GM12891 (cell line): Measurements from ENCODE around the gene LY6G6F.
A peak's percentile ranks its signal among the peaks of the same experiment; 100 is the strongest.

Experiments used
- DNase-seq: peaks from one replicate; pipeline ENCODE4 v3.0.0; 2011; ENCODE audit warnings: low spot score; ENCODE audit not compliant: insufficient read length
- FAIRE-seq: peaks from 2 replicates; lab custom pipeline; 2011; peaks lifted over from hg19 to GRCh38; lab: Jason Lieb, UNC
- PAX5 ChIP-seq: IDR thresholded peaks from 2 replicates; pipeline ENCODE4 v1.6.1; 2011; ENCODE audit warnings: low read length, moderate library complexity, mild to moderate bottlenecking; ENCODE audit not compliant: insufficient read depth, severe bottlenecking
- POLR2A ChIP-seq: IDR thresholded peaks from 2 replicates; pipeline ENCODE4 v1.6.1; 2011; ENCODE audit warnings: low read depth, low read length, control low read depth
- POLR2AphosphoS5 ChIP-seq: IDR thresholded peaks from 2 replicates; pipeline ENCODE4 v1.6.1; 2011; ENCODE audit warnings: low read depth, low read length, control low read depth
- POU2F2 ChIP-seq: IDR thresholded peaks from 2 replicates; pipeline ENCODE4 v1.6.1; 2011; ENCODE audit warnings: low read depth, mild to moderate bottlenecking, control low read depth, low read length, moderate library complexity
- SPI1 ChIP-seq: IDR thresholded peaks from 2 replicates; pipeline ENCODE4 v1.6.1; 2011; ENCODE audit warnings: low read depth, low read length, control low read depth
- TAF1 ChIP-seq: IDR thresholded peaks from 2 replicates; pipeline ENCODE4 v1.6.1; 2011; ENCODE audit warnings: low read depth, low read length, control low read depth

The LY6G6F gene

DNA sequence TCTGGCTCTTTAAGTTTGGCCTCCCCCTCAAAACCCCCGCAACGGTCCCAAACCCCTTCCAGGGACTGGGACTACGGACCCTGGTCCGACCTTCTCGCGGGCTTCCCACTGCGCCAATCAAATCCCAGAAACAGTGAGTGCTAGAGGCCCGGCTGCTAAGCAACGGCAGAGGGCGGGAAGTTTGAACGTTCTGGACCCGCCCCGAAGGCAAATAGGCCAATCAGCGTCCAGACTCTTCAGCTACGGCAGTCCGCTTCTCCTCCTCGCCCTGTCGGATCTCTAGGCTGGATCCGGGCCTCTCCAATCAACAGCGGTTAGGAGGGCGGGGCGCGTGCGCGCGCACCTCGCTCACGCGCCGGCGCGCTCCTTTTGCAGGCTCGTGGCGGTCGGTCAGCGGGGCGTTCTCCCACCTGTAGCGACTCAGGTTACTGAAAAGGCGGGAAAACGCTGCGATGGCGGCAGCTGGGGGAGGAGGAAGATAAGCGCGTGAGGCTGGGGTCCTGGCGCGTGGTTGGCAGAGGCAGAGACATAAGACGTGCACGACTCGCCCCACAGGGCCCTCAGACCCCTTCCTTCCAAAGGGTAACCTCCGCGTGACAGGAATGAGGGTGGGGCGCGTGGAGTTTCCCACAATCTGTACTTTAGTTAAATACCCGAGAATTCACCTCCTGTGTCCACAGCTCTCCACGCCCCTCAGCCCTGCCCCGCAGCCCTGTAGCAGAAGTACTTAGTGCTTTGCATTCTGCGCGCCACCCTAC lies 33.2 kb downstream of the LY6G6F start, which contains the start of gene MSH5:
Gene MSH5, plus strand, starts transcription at position 367 of the 758 bp plus-strand sequence. CDS start 462 bp downstream, outside the sequence.
- FAIRE-seq = peak; percentile 94
- peak; percentile 90 for DNase-seq
- TF ChIP-seq SPI1 (no peak), TAF1 (peak; percentile 45), POU2F2 (peak; percentile 37; the same call in 1 of the 2 replicates), POLR2A (peak; percentile 70; the same call in 1 of the 2 replicates), PAX5 (no peak), POLR2AphosphoS5 (0 out of 2 replicates have a peak, but pooled peaks have one; percentile 26)

- no peak for FAIRE-seq
- no peak for DNase-seq
- TF ChIP-seq PAX5 (no peak), TAF1 (no peak), POLR2A (no peak), POU2F2 (no peak), SPI1 (no peak), POLR2AphosphoS5 (no peak)
Measured at GRCh38 chr6:31740397-31741223, 33.9 kb downstream of the LY6G6F start.

GRCh38 chr6:31741815-31742214 lies 35.1 kb downstream of the LY6G6F start:
- DNase-seq (no peak), FAIRE-seq (no peak)
- TF ChIP-seq POLR2AphosphoS5 (no peak), TAF1 (no peak), SPI1 (no peak), PAX5 (no peak), POLR2A (no peak), POU2F2 (no peak)

- FAIRE-seq = no peak
- no peak for DNase-seq
- TF ChIP-seq POU2F2 = no peak
- TF ChIP-seq POLR2A = no peak
- TF ChIP-seq PAX5 = no peak
- TF ChIP-seq POLR2AphosphoS5 = no peak
- TF ChIP-seq TAF1 = no peak
- no peak for TF ChIP-seq SPI1
Measured at GRCh38 chr6:31742894-31743293, 36.2 kb downstream of the LY6G6F start.

DNA sequence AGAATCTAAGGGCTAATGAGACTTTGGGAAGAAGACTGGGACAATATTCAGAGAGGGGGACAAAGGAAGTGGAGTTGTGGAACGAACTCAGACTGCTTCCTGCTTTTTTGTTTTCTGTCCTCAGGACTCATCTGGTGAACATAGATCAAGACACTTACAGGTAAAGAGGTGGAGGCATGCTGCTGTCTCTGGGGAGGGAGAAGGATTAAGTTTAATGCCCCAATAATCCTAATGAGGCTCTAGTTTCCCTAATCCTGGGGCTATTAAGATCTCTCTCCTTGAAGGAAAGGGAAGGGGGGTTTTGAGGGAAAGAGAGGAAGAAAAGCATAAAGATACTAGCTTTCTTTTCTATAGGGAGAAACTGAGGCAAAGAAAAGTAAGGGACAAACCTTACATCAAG lies 37.8 kb downstream of the LY6G6F start:
- DNase-seq (no peak), FAIRE-seq (no peak)
- no peak for TF ChIP-seq POLR2A
- TF ChIP-seq POU2F2 = no peak
- TF ChIP-seq POLR2AphosphoS5 = no peak
- TF ChIP-seq SPI1 = no peak

GRCh38 chr6:31749301-31750036 lies 42.8 kb downstream of the LY6G6F start:
- FAIRE-seq = no peak
- TF ChIP-seq POLR2AphosphoS5 (no peak), PAX5 (no peak), POLR2A (no peak), TAF1 (no peak), POU2F2 (no peak), SPI1 (no peak)
- no peak for DNase-seq

DNA sequence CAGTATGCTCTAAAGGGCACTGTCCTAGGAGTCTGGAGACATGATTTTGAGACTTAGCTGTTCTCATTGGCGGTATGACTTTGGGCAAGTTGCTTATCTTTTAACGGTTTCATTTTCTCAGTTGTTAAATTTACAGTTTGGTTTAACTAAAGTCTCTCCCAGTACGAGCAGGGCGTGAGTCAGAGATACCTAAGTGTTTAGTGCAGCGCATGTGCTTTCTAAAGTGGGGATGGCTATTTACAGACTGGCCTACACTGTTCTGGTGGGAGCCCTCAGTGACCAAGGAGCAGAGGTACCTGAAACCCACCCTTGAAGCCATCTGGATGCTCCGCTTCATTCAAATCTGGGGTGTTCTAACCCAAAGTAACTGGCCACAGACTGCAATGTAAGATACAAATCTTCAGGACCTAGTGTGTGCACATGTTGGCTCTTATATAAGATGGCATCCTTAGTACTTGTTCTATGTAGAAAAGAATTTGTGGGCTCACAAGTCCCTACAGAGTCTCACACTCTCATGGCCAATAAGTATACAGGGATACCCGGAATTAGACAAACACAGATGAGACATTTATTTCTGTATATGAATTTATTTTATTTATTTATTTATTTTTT lies 43.9 kb downstream of the LY6G6F start:
- FAIRE-seq = no peak

GRCh38 chr6:31752739-31753319 lies 46.2 kb downstream of the LY6G6F start:
- TF ChIP-seq SPI1 = no peak
- TF ChIP-seq PAX5 = no peak
- no peak for TF ChIP-seq TAF1
- TF ChIP-seq POLR2A = no peak
- FAIRE-seq (no peak), DNase-seq (no peak)

More for the DNA sequence above, 43.9 kb downstream of the LY6G6F start:
- no peak for TF ChIP-seq POLR2AphosphoS5
- TF ChIP-seq POU2F2 = no peak
- TF ChIP-seq TAF1 = no peak
- TF ChIP-seq SPI1 = no peak
- no peak for TF ChIP-seq PAX5
- no peak for TF ChIP-seq POLR2A
- no peak for DNase-seq

DNA sequence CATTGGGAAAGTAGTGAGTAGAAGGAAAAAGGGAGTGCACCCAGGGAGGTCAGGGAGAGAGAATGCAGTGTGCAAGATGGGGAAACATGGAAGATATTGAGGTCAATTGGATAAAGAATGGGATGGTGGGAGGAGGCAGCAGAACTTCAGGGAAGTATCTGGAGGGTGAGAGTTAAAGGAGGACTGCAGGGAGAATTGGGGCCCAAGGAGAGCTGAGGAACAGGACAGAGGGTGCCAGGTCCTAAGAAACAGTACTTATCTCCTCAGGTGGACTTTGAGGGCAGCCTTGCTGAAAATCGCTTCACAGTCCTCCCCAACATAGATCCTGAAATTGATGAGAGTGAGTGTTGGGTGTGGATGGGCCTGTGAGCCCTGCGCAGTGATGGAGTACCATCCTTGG lies 51.6 kb downstream of the LY6G6F start:
- TF ChIP-seq POU2F2 (no peak), SPI1 (no peak), POLR2A (no peak), PAX5 (no peak), POLR2AphosphoS5 (no peak), TAF1 (no peak)
- FAIRE-seq = no peak
- DNase-seq = no peak
